ENCODE data around the gene KIF1A.

- TF ChIP-seq SREBF2 (IDR thresholded peaks at IDR 0.05; ENCODE audit: low read length) (no peak), CTCF (IDR thresholded peaks at IDR 0.05 in 2 of 3, conservative IDR thresholded peaks at IDR 0.05 in 1 of 3; ENCODE audit: control insufficient read depth in 2 of 3, extremely low read depth in 1 of 3, insufficient read depth in 1 of 3, low read depth in 3 of 3, low read length in 3 of 3) (no peak), POLR2A (IDR thresholded peaks at IDR 0.05; ENCODE audit: low read depth, low read length) (no peak), YY1 (IDR thresholded peaks at IDR 0.05; ENCODE audit: low read depth, low read length) (no peak)
Observed at GRCh38 chr2:240714747-240715725, 105.0 kb downstream of the KIF1A start.
